GM21528 (cell line): Measurements from ENCODE around the gene TLE3.

ENCODE experiments used
- ATAC-seq: cut with Tn5 transposase; IDR thresholded peaks from one replicate; pipeline ENCODE4 v1.9.1; 2021; ENCODE audit warnings: mild to moderate bottlenecking, moderate library complexity; ENCODE audit not compliant: unreplicated experiment, low FRiP score

TLE3 gene

DNA sequence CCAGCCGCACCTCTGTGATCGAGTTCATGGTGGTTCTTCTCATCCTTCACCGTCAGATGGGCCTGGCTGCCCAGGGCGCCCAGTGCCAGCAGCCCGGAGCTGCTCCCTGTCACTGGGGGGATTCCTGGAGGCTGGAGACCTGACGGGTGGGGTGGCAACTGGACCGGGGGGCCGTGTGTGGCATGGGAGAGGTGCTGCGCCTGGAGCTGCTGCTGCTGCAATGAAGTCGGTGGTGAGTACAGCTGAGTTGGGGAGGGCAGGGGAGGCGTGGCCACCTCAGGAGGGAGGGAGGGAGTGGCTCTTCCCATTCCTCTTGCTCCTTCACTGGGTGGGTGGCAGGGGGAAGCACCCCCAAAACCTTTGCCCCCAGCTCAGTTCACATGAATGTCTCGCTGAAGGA is 31.7 kb downstream of the TLE3 start:
- no peak for ATAC-seq

DNA sequence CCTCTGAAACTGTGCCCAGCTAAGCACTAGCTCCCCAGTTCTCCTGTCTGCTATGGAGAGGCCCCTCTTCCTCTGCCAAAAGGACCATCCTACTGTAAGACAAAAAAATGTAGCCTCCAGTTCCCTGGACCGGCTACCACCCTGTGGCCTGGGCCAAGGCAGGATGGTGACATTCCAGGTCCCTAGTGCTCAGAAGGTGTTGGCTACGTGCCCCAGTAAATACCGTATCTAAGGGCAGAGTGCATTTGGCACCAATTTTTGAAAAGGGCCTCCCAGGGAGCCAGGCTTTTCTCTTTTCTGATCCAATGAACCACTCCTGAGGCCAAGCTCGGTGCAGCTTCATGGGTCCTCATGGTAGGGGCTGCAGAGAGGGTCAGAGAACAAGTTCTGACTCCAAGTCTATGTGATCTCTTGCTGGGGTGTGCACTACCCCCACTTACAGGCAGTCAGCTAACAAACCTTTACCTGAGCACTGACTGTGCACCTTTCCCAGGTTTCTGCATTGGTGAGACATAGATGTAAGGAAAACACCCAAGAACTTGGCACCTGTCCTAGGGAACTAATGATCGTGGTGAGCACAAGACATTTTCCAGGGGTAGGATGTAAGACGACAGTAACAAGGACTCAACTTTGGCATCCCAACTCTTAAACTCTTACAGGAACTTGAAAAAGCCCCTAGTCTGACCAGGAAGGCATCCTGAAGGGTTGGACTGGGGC is 32.6 kb downstream of the TLE3 start:
- no peak for ATAC-seq

DNA sequence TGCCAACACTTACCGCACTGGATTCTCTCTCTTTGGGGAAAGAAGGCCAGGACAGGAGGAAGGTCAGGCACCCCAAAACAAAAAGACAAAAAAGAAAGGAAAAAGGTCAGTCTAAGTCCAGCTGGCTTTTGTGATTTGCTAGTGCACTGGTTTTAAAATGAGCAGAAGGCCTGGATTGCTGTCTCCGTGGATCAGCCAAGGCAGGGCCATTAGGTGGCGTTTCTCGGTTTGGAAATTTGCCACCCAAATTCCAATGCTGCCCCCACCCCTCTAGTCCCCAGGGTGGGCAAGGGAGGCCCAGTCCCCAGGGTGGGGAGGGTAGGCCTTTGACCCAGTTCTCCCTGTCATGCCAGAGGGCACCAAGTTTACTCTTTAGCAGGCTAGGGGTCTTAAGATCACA is 33.3 kb downstream of the TLE3 start:
- no peak for ATAC-seq

DNA sequence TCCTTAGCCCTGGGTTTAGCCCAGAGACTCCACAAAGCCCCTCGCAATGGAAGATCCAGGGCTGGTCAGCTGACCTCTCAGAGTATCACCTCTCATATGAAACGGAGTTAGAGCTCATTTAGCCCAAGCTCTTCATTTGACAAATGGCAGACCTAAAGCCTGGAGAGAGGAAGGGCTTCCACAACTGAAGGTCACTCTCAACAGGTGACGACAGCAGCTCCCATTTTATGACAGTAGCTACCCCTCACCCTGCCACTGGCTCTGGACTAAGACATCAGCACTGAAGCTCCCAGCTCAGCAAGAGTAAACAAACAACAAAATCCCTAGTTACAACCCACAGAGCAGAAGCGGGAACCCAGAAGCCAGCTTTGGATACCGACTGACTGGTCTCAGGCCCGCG is 33.7 kb downstream of the TLE3 start:
- ATAC-seq: no peak

DNA sequence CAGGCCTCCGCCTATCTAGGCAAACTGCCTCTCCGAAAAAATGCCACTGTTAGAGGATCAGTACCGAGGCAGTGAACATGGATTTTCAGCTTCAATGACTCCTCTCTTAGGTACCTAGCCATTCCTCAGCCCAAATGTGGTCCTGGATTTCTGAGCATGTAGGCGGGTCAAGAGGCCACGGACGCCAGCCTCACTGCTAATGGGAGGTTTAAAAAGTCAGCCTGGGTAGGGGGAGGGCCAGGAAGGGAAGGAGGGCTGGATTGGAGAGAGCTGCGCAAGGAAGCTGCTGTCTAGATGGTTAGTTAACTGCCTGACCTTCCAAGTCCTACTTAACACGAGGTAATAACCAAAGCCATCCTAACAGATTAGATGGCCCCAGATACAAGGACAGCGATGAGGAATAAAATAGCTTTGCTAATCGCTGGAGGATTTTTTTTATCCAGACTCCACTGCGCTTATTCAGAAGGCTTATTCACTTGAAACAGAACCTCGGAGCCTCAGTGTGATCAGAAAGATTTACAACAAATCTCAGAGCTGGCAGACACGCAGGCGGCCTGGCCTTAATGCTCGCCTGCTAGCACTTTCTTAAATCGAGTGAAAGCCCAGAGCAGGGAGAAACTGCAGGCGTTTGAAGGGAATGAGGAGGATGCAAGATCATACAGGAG is 34.3 kb downstream of the TLE3 start:
- ATAC-seq: no peak

DNA sequence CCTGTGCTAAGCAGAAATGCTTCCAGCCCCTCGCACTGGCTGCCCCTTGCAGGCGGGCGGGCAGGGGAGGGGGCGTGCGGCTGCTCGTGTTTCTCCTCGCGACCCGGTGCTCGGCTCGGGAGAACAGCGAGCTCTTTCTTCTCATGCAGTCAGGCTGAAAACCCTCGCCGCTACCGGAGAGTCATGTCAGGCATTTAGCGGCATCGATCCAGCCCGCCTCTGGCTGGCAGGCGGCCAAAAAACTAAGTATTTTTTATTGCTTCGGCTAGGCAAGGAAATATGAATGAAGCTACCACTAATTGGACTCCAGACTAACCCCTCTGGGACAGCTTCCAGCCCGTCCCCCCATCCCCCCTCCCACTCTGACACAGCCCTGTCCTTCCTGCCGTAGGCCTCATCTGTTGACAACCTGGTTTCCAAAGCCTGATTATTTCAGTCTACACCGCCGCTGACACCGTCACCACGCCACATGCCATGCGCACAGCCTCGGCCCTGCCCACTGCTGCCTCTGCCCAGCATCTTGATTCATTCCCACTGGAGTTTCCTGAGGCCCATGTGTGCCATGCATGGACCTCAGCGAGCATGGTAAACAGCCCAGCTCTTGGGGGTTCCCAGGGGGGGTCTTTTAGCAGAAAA is 35.3 kb downstream of the TLE3 start:
- ATAC-seq: no peak

DNA sequence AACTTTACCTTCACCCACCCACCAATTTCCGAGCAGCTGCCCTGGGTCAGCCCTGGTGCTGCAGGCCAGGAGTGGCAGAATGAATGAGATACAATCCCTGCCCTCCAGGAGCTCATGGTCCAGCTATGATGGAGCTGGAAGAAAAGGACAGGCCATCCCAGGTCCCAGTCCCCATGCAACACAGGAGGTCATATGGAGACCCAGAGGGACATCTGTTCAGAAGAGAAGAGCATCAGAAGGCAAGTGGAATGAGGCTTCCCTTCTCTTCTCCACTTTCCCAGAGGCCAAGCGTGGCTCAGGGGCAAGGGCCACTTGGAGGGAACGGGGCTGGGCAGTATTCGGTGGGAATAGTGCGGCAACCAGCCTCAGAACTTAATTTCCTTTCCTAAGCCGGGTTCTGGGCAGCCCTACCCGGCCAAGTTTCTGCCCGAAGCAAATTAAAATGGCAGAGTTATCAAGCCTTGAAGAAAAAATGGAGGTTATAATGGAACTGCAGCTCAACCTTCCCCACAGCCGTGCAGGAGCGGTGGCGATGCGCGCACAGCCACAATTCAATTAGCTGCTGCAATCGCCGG is 35.9 kb downstream of the TLE3 start:
- no peak for ATAC-seq

DNA sequence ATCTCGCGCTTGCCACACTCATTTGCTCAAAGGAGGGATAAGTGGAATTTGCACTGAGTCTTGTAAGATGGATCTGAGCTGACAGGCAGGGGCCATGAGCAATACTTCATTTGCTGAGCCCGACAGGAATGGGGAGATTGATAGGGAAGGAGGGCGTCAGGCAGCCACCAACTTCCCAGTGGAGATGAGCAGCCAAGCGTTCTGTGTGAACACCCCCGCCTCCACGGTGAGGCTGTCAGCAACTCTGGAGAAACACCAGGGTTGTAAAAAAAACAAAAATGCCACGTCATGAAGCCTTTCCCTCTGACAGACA is 36.8 kb downstream of the TLE3 start:
- ATAC-seq: no peak

- no peak for ATAC-seq
Observed at GRCh38 chr15:70060214-70060992, 37.3 kb downstream of the TLE3 start.

DNA sequence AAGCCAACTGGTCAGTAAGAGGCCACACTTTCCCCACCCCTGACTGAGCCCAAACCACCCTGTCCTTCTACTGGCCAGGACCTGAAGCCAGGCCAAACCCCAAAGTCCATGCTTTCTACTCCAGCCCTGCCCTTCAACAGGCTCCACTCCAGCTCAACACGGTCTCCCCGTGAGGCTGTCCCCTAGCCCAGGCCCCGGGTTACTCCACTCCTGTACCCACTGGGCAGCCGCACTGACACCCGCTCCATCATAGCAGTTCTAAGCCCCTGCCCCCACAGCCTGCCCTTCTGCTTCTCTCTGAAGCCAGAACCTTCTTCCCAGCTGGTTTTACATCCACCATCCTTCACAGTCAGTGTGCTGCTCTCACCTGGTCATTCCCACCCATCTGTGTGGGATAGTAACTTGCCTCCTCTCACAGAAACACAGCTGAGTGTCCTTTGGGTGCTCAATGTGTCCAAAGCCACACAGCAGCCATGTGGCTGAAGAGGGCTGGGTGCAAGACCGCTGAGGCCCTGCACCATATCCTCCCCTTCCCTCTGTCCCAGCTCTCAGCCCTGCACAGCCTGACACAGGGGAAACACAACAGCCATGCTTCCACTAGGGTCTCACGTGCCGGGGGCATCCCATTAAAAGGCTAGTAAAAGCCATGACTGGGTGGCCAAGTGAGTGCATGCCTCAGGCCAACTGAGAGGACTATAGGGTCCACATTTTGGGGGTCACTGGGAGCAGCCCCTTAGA is 38.1 kb downstream of the TLE3 start:
- ATAC-seq: no peak

DNA sequence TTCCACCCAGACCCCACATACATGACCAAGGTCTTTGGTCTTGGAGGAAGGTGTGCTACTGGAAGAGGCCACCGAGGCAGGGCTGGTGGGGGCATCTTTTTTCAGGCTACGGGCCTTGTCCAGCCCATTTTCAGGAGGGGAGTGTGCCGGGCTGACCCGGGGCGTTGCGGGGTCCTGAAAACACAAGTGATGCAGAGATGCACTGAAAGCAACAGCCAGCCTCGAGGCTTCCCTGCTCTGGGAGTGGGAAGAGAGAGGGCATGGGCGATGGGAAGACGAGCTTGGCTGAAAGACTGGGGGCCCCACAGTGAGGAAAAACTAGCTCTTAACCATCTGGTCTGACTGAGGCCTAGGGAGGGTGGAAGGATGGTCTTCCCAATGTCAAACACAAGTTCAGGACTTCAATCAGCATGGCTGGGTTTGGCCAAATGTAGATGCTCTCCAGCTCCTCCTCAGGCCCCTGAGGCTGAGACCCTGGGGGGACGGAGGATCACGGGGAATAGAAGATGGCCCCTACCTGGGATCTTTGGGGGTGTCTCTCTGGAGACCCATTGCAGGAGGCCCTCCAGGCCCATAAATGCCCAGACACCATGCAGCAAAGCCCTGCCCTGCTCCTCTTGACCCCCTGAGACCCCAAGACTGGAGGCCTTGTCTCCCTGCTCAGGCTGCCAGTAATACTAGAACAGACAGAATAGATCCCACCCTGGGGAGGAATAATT is 38.9 kb downstream of the TLE3 start:
- no peak for ATAC-seq

DNA sequence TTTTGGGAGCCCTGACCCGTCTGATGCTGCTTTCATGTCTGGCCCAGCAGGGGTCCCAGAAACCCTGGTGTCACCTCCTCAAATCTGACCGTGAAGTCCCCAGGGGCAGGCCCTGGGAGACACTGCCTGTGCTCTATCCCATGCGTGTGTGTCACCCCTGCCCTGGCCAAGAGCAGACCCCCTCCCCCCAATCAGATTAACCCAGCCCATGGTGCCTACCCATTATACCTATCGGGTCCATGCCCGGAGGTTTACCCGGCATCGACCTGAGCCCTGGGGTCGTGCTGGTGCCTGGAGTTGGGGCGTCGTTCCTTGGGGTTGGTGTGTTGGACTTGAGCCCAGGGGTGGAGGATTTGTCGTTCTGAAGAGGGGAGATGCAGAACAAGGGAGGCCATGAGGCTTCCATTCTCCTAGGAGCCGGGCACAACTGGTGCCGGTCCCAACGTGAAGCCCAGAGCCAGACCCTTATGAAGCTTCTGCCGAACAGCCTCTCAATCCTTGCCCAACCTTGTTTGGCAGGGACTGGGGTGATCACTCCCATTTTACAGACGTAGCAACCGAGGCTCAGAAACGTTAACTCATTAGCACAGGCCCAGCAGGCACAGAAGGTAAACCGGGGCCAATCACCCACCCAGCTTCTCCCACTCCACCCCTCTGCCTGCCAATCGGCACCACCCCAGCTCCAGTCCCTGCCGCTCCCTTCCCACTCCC is 39.6 kb downstream of the TLE3 start:
- no peak for ATAC-seq

GRCh38 chr15:70056091-70056680 is 41.5 kb downstream of the TLE3 start:
- no peak for ATAC-seq

DNA sequence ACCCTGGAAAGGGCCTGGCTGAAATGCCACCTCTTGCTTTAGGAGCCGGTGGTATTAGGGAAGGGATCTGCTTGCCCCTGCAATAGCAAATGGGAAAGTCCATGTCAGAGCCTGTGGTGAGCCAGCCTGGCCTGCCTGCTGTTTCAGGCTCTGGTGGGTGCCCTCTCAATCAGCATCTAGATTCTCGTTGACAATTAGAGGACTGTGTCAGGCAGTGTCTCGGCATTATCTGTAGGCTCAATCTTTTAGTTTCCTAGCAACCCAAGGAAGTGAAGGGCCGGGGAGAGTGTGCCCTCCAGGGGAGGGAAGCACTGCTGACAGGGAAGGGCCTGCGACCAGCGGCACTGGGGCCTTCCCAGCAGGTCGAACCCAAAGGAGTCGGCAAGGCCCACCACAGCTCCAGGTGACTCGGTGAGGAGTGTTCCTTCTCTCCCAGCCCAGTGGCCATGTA is 42.1 kb downstream of the TLE3 start:
- ATAC-seq: no peak

GRCh38 chr15:70054884-70055387 is 42.8 kb downstream of the TLE3 start:
- no peak for ATAC-seq

DNA sequence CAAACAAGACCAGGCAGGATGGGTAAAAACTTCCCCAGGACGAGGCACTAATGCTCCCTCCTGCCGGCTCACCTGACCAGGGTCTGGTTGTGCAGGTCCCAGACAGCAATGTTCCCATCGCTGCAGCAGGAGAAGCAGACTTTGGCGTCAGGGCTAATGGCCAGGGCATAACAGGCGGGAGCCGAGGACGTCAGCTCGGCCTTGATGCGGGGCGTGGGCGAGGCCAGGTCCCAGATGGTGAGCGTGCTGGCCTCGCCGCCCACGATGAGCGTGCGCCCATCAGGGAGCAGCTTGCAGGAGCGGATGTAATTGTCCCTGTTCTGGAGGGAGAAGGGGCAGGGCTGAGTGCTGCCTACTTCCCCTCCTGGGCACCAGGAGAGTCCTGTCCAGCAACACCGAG is 43.4 kb downstream of the TLE3 start:
- ATAC-seq: no peak

- ATAC-seq: no peak
Observed at GRCh38 chr15:70053716-70054229, 43.9 kb downstream of the TLE3 start.
